Astrocyte (in vitro differentiated cells and primary cell): ENCODE measurements around the gene UQCR11.

Experiments used
- EZH2 ChIP-seq: IDR thresholded peaks from 2 replicates; pipeline ENCODE4 v1.6.1; 2012; ENCODE audit warnings: mild to moderate bottlenecking, low read length, inconsistent platforms; ENCODE audit not compliant: insufficient read depth
- TF ChIP-seq, protein P1 (sequence below): IDR thresholded peaks from 2 replicates; pipeline ENCODE4 v1.5.1; 2011; ENCODE audit warnings: low read depth, mild to moderate bottlenecking, inconsistent platforms, low read length, moderate library complexity; ENCODE audit not compliant: insufficient read depth

DNA sequence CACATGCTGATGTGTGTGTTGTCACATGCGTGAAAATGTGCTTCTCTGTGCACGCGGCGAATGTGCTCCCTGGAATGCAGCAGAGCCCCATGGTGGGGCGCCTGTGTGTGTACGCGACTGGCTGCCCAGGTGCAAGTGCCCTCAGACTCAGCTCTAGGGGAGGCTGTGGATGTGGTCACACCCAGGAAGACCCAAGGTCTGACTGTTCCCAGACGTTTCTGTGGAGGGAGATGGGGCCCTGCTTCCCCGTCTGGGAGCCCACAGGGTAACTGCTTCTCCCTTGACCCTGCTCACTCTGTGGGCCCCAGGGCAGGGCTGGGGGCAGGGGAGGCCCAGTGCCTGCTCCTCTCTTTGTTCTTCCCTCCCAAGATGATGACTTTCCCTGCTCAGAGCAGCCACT lies 7.9 kb upstream of the UQCR11 start:
- TF ChIP-seq, protein P1, sequence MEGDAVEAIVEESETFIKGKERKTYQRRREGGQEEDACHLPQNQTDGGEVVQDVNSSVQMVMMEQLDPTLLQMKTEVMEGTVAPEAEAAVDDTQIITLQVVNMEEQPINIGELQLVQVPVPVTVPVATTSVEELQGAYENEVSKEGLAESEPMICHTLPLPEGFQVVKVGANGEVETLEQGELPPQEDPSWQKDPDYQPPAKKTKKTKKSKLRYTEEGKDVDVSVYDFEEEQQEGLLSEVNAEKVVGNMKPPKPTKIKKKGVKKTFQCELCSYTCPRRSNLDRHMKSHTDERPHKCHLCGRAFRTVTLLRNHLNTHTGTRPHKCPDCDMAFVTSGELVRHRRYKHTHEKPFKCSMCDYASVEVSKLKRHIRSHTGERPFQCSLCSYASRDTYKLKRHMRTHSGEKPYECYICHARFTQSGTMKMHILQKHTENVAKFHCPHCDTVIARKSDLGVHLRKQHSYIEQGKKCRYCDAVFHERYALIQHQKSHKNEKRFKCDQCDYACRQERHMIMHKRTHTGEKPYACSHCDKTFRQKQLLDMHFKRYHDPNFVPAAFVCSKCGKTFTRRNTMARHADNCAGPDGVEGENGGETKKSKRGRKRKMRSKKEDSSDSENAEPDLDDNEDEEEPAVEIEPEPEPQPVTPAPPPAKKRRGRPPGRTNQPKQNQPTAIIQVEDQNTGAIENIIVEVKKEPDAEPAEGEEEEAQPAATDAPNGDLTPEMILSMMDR, result no peak
- no peak for TF ChIP-seq EZH2
